ENCODE measurements around the gene LOXL4. TPM values are rescaled to one million over a fixed set of nuclear protein-coding genes. Genes with fewer than 3 reads are reported as not detected.

Gene LOXL4
- total and polyA plus RNA-seq, 2 experiments from 2014 or later, result 32.7 to 34.4 TPM

GRCh38 chr10:98240524-98240923, 27.5 kb downstream of the LOXL4 start:
- no peak overlapping the region for H3K4me3 ChIP-seq
- WGBS (ENCODE audit: low lambda C conversion rate, missing lambda C conversion rate), result 94% methylated on average over 3 of the region's 3 CpGs
- no peaks in the 10 kb centered on the region for H4K20me1 ChIP-seq (ENCODE audit: insufficient read depth, poor library complexity, severe bottlenecking)
- H3K79me2 ChIP-seq, result no peaks in the 10 kb centered on the region
- TF ChIP-seq EZH2 (IDR thresholded peaks at IDR 0.05; ENCODE audit: borderline replicate concordance), result no peak
- H3K9me2 ChIP-seq (replicated peaks; ENCODE audit: insufficient read depth), result no peaks in the 10 kb centered on the region
- no peaks in the 10 kb centered on the region for H3K36me3 ChIP-seq (replicated peaks; ENCODE audit: insufficient read depth, low read depth)
- DNase-seq (ENCODE audit: low spot score), result no peak
- H2AFZ ChIP-seq, result no peak overlapping the region
- no peaks in the 10 kb centered on the region for H3K9me3 ChIP-seq (ENCODE audit: low read depth)
- H3K4me2 ChIP-seq, result no peak overlapping the region
- no peaks in the 10 kb centered on the region for H3K27me3 ChIP-seq
- no peak overlapping the region for H3K27ac ChIP-seq
- no peaks in the 10 kb centered on the region for H3K4me1 ChIP-seq (ENCODE audit: insufficient read depth)

- no peak overlapping the region for H3K4me2 ChIP-seq
- H3K9me2 ChIP-seq (replicated peaks; ENCODE audit: insufficient read depth), result no peaks in the 10 kb centered on the region
- 100% methylated on average over 1 of the region's 1 CpG for WGBS (ENCODE audit: low lambda C conversion rate, missing lambda C conversion rate)
- H3K4me1 ChIP-seq (ENCODE audit: insufficient read depth), result no peaks in the 10 kb centered on the region
- DNase-seq (ENCODE audit: low spot score), result no peak
- no peak overlapping the region for H3K27ac ChIP-seq
- H3K27me3 ChIP-seq, result no peaks in the 10 kb centered on the region
- no peak overlapping the region for H3K4me3 ChIP-seq
- no peaks in the 10 kb centered on the region for H3K9me3 ChIP-seq (ENCODE audit: low read depth)
- no peak for TF ChIP-seq EZH2phosphoT487 (IDR thresholded peaks at IDR 0.05; ENCODE audit: low read depth, severe bottlenecking, unreplicated experiment)
- TF ChIP-seq EZH2 (IDR thresholded peaks at IDR 0.05; ENCODE audit: borderline replicate concordance), result no peak
- no peak for TF ChIP-seq CTCF (IDR thresholded peaks at IDR 0.05; ENCODE audit: poor library complexity)
- H4K20me1 ChIP-seq (ENCODE audit: insufficient read depth, poor library complexity, severe bottlenecking), result no peaks in the 10 kb centered on the region
- H2AFZ ChIP-seq, result no peak overlapping the region
- peaks cover 5% of the 10 kb centered on the region for H3K36me3 ChIP-seq (replicated peaks; ENCODE audit: insufficient read depth, low read depth)
- H3K79me2 ChIP-seq, result no peaks in the 10 kb centered on the region
Measured at GRCh38 chr10:98238391-98238790, 29.6 kb downstream of the LOXL4 start.

- Histone ChIP-seq H3K4me2 (no peak overlapping the region), H3K4me1 (ENCODE audit: insufficient read depth) (no peaks in the 10 kb centered on the region), H3K9me2 (replicated peaks; ENCODE audit: insufficient read depth) (no peaks in the 10 kb centered on the region), H3K27ac (no peak overlapping the region), H3K36me3 (replicated peaks; ENCODE audit: insufficient read depth, low read depth) (peaks cover 5% of the 10 kb centered on the region), H2AFZ (no peak overlapping the region), H3K79me2 (no peaks in the 10 kb centered on the region), H3K4me3 (no peak overlapping the region), H4K20me1 (ENCODE audit: insufficient read depth, poor library complexity, severe bottlenecking) (no peaks in the 10 kb centered on the region), H3K27me3 (no peaks in the 10 kb centered on the region), H3K9me3 (ENCODE audit: low read depth) (no peaks in the 10 kb centered on the region)
- no peak for DNase-seq (ENCODE audit: low spot score)
- no peak for TF ChIP-seq EZH2phosphoT487 (IDR thresholded peaks at IDR 0.05; ENCODE audit: low read depth, severe bottlenecking, unreplicated experiment)
- TF ChIP-seq CTCF (IDR thresholded peaks at IDR 0.05; ENCODE audit: poor library complexity), result no peak
- TF ChIP-seq EZH2 (IDR thresholded peaks at IDR 0.05; ENCODE audit: borderline replicate concordance), result no peak
- WGBS (ENCODE audit: low lambda C conversion rate, missing lambda C conversion rate), result 79% methylated on average over 5 of the region's 5 CpGs
Measured at GRCh38 chr10:98236862-98237261, 31.1 kb downstream of the LOXL4 start.

GRCh38 chr10:98235846-98236245, 32.1 kb downstream of the LOXL4 start:
- Histone ChIP-seq H2AFZ (no peak overlapping the region), H3K4me3 (no peak overlapping the region), H3K4me2 (no peak overlapping the region), H4K20me1 (ENCODE audit: insufficient read depth, poor library complexity, severe bottlenecking) (no peaks in the 10 kb centered on the region), H3K9me3 (ENCODE audit: low read depth) (no peaks in the 10 kb centered on the region), H3K27me3 (no peaks in the 10 kb centered on the region), H3K9me2 (replicated peaks; ENCODE audit: insufficient read depth) (no peaks in the 10 kb centered on the region), H3K79me2 (no peaks in the 10 kb centered on the region), H3K36me3 (replicated peaks; ENCODE audit: insufficient read depth, low read depth) (peaks cover 5% of the 10 kb centered on the region), H3K27ac (no peak overlapping the region), H3K4me1 (ENCODE audit: insufficient read depth) (no peaks in the 10 kb centered on the region)
- 87% methylated on average over 5 of the region's 5 CpGs for WGBS (ENCODE audit: low lambda C conversion rate, missing lambda C conversion rate)
- DNase-seq (ENCODE audit: low spot score), result no peak
- TF ChIP-seq EZH2 (IDR thresholded peaks at IDR 0.05; ENCODE audit: borderline replicate concordance) (no peak), EZH2phosphoT487 (IDR thresholded peaks at IDR 0.05; ENCODE audit: low read depth, severe bottlenecking, unreplicated experiment) (no peak)

Data from hepatocyte (in vitro differentiated cells).